GM11168 (cell line): ENCODE measurements around the gene ZNF138.
"Not testable (repeated sequence)": the region's sequence is repeated elsewhere in the genome, so short reads cannot be mapped to it uniquely, and the experiment has no call there.

Source experiments
- in situ Hi-C: fragments of 300-500 bp; cut with MboI; formaldehyde crosslinking; loops from one replicate; pipeline ENCODE4 v1.12.0; 2022; ENCODE audit warnings: low sequenced_read_pairs; ENCODE audit not compliant: unreplicated experiment

ZNF138 gene

GRCh38 chr7:64835856-64836255 lies 41.6 kb downstream of the ZNF138 start:
- in situ Hi-C loops, result not testable (repeated sequence)

GRCh38 chr7:64838051-64838450 lies 43.8 kb downstream of the ZNF138 start:
- in situ Hi-C loops, result not testable (repeated sequence)

DNA sequence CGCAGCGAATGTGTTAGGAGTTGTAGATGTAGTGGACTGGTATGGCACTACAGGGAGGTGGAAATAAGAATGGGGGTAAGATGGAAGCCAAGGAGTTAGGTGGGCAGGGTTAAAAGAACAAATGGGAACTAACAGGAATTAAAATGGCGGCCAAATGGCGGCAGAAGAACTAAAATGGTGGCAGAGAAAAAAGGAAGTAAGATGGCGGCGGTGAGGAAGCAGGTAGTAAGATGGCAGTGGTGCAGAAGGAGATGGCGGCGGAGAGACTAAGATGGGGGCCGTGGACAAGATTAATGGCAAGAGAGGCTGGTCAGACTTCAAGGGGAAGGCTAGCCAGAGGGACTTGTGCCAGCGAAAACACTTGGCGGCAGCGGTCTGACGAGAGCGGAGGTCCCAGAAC lies 44.5 kb downstream of the ZNF138 start:
- in situ Hi-C loops, result no loop called here

GRCh38 chr7:64839910-64840309 lies 45.7 kb downstream of the ZNF138 start:
- in situ Hi-C loops, result no loop called here

DNA sequence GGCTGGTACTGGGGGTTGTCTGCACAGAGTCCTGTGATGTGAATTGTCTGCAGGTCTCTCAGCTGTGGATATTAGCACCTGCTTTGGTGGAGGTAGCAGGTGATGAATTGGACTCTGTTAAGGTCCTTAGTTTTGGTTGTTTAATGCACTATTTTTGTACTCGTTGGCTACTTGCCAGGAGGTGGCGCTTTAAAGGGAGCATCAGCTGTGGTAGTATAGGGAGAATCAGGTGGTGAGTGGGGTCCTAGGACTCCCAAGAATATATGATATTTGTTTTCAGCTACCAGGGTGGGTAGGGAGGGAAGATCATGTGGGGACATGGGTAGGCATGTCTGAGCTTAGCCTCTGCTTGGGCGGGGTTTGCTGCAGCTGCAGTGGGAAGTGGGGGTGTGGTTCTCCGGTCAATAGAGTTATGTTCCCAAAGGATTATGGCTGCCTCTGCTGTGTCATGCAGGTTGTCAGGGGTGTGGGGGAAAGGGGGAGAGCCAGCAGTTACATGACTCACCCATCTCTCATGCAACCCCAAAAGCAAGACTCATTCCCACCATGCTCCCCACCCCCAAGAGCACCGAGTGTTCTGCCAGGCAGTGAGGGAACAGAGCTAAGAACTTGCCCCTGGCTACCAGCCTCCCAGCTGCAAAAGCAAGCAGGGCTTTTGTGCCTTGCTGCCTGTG lies 55.2 kb downstream of the ZNF138 start:
- in situ Hi-C loops, result no loop called here

- in situ Hi-C loops, result no loop called here
Measured at GRCh38 chr7:64849924-64850499, 55.8 kb downstream of the ZNF138 start.

- in situ Hi-C loops, result no loop called here
Measured at GRCh38 chr7:64853679-64854078, 59.5 kb downstream of the ZNF138 start.

DNA sequence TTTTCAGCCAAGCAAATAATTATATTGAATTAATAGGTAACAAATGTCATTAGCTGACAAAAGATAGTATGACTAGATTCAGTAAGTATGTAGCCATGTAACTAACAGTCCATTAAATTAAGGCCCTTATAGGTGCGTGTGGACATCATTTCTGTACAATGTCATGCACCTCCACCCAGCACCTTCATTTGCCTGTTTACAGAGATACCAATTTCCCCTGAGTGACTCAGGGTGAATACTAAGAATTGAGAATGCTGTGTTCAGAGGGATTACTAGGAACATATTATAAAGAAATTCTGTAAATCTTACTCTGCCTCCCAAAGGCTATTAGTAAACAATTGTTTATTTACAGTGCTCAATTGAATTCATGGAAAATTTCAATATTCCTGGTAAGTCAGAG lies 60.7 kb downstream of the ZNF138 start:
- in situ Hi-C loops, result no loop called here

DNA sequence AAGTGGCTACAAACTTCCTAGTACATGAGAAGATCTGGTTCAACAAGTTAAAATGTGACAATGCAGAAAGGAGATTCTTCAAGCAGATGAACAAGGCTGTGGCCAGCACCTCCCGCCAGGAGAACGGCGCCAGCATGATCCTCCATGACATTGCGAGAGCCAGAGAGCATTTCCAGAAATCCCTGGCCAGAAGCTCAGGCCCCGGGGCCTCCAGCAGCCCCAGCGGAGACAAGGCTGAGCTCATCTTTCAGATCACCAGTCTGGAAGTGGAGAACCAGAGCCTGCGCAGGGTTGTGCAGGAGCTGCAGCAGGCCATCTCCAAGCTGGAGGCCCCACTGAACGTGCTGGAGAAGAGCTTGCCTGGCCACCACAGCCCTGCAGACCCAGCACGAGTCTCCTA lies 68.8 kb downstream of the ZNF138 start:
- in situ Hi-C loops, result no loop called here

DNA sequence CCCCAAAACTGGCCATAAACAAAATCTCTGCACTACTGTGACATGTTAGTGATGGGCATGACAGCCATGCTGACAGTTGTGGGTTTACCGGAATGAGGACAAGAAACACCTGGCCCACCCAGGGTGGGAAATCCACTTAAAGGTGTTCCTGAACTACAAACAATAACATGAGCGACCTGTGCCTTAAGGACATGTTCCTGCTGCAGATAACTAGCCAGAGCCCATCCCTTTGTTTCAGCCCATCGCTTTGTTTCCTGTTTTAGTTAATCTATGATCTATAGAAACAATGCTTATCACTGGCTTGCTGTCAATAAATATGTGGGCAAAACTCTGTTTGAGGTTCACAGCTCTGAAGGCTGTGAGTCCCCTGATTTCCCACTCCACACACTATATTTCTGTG lies 69.3 kb downstream of the ZNF138 start:
- in situ Hi-C loops, result not testable (repeated sequence)

- in situ Hi-C loops, result no loop called here
Measured at GRCh38 chr7:64863969-64864368, 69.7 kb downstream of the ZNF138 start.

DNA sequence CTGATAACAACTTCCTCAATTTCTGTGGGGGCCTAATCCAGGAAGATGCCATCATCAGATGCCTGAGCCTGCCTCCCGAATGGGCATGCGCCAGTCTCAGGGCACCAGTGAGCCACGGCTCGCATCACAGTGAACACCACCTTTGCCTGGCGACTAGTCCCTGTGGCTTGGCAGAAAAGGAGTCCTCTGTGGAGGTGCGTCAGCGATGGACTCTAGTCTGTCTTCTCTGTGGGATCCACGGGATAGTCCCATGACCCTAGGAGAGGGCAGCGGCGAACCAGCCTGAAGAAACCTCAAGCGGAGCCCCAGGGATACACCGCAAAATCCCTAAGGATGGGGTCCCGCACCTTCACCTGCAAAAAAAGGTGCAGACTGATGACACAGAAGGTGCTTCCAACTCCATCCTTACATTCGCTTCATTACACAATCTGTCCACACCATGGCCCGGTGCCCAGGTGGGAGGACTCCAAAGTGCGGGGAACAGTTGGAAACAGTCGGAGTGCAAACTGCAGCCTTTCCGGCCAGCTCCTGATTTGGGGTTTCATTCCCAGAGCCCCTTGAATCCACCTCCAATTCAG lies 73.7 kb downstream of the ZNF138 start:
- in situ Hi-C loops, result no loop called here

DNA sequence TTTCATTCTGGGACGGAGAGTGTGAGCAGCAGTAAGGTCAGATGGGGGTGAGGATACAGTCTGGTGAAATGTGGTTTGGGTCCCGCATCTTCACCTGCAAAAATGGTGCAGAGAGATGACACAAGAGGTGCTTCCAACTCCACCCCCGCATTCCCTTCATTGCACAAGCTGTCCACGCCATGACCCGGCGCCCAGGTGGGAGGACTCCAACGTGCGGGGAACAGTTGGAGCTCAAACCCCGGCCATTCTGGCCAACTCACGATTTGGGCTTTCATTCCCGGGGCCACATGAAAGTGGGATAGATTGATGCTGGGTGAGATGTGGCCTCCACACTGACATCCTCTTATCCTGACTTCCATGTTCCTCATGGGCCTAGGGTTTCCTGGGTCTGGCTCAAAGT lies 74.3 kb downstream of the ZNF138 start:
- in situ Hi-C loops, result no loop called here

GRCh38 chr7:64869121-64869725 lies 75.0 kb downstream of the ZNF138 start:
- in situ Hi-C loops, result no loop called here

GRCh38 chr7:64869912-64870562 lies 75.8 kb downstream of the ZNF138 start:
- in situ Hi-C loops, result no loop called here

GRCh38 chr7:64870656-64871055 lies 76.4 kb downstream of the ZNF138 start:
- in situ Hi-C loops, result no loop called here

- in situ Hi-C loops, result no loop called here
Measured at GRCh38 chr7:64871761-64872160, 77.5 kb downstream of the ZNF138 start.

- in situ Hi-C loops, result no loop called here
Measured at GRCh38 chr7:64872351-64873154, 78.3 kb downstream of the ZNF138 start.

- in situ Hi-C loops, result no loop called here
Measured at GRCh38 chr7:64873155-64873500, 78.9 kb downstream of the ZNF138 start.

DNA sequence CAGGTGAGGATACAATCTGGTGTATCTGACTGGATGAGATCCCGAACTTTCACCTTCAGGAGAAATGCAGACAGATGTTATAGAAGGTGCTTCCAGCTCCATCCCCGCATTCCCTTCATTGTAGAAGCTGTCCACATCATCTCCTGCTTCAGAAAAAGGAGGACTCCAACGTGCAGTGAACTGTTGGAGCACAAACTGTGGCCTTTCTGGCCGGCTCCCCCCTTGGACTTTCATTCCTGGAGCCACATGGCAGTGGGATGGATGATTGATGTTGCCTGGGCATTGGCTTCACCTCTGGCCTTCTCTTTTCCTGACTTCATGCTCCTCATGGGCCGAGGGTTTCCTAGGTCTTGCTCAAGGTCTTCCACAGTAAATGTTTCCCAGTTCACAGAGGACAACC lies 79.3 kb downstream of the ZNF138 start:
- in situ Hi-C loops, result no loop called here
